Tibial nerve (tissue), 3 donors: Measurements from ENCODE around the gene SH3RF3.

Source experiments
- CTCF ChIP-seq, 5 experiments: fragments of 200-600 bp in 3 of 5; fragments of 450-650 bp in 2 of 5; sonication (generic) in 3 of 5; IDR thresholded peaks; one replicate each; pipeline ENCODE4 v1.5.1; 2016 to 2019; ENCODE audit warnings: antibody characterized with exemption in 5 of 5, mild to moderate bottlenecking in 3 of 5, moderate library complexity in 2 of 5
- POLR2A ChIP-seq, 2 donors: fragments of 450-650 bp; IDR thresholded peaks; one replicate each; pipeline ENCODE4 v1.6.1; 2017; ENCODE audit warnings: antibody characterized with exemption in 2 of 2, mild to moderate bottlenecking in 2 of 2, moderate library complexity in 2 of 2

GRCh38 chr2:109153807-109154206, 24.8 kb downstream of the SH3RF3 start:
- TF ChIP-seq CTCF (IDR thresholded peaks at IDR 0.05), result no peak
- no peak for TF ChIP-seq POLR2A (IDR thresholded peaks at IDR 0.05)
